ENCODE results near the gene SPINT1.

Gene SPINT1

DNA sequence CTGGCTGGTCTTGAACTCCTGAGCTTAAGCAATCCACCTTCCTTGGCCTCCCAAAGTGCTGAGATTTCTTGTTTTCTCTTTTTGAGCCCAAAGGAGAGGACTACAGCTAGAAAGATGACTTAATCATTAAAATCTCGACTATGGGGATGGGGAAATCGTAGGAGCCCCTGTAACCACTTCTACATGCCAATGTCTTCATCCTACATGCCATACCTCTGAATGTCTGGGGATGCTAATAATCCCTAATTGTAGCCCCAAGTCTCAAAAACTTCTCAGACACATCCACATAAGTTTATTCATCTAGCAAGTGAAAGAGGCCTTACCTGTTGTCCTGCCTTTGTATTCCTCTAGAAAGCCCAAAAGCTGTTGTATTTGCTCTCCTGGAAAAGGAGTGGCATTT, 33.8 kb downstream of the SPINT1 start:
- TF ChIP-seq, protein P1, sequence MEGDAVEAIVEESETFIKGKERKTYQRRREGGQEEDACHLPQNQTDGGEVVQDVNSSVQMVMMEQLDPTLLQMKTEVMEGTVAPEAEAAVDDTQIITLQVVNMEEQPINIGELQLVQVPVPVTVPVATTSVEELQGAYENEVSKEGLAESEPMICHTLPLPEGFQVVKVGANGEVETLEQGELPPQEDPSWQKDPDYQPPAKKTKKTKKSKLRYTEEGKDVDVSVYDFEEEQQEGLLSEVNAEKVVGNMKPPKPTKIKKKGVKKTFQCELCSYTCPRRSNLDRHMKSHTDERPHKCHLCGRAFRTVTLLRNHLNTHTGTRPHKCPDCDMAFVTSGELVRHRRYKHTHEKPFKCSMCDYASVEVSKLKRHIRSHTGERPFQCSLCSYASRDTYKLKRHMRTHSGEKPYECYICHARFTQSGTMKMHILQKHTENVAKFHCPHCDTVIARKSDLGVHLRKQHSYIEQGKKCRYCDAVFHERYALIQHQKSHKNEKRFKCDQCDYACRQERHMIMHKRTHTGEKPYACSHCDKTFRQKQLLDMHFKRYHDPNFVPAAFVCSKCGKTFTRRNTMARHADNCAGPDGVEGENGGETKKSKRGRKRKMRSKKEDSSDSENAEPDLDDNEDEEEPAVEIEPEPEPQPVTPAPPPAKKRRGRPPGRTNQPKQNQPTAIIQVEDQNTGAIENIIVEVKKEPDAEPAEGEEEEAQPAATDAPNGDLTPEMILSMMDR (IDR thresholded peaks at IDR 0.05; ENCODE audit: borderline replicate concordance, extremely low read depth, low read length, poor library complexity, severe bottlenecking) = no peak
- TF ChIP-seq EZH2 (IDR thresholded peaks at IDR 0.05; ENCODE audit: borderline replicate concordance, low read depth, low read length, severe bottlenecking) = no peak
- no peak for DNase-seq
- no peaks in the 10 kb centered on the region for H4K20me1 ChIP-seq (ENCODE audit: insufficient read depth, low read length)
- no peak overlapping the region for H2AFZ ChIP-seq (ENCODE audit: low read depth, low read length)
- no peaks in the 10 kb centered on the region for H3K36me3 ChIP-seq (ENCODE audit: insufficient read depth, low read length)
- H3K4me2 ChIP-seq (ENCODE audit: insufficient read depth, low read length) = no peak overlapping the region
- ATAC-seq (ENCODE audit: insufficient read depth, low read depth) = no peak
- H3K79me2 ChIP-seq (ENCODE audit: insufficient read depth, low read length) = no peaks in the 10 kb centered on the region
- no peak overlapping the region for H3K27ac ChIP-seq (ENCODE audit: low read length)
- H3K4me3 ChIP-seq (ENCODE audit: low read depth in 1 of 2, low read length in 2 of 2) = no peak overlapping the region
- no peak overlapping the region for H3K9ac ChIP-seq (ENCODE audit: low read depth, low read length)
- no peaks in the 10 kb centered on the region for H3K9me3 ChIP-seq (ENCODE audit: insufficient read depth, low read length, severe bottlenecking)
- peaks cover 15% of the 10 kb centered on the region for H3K4me1 ChIP-seq (ENCODE audit: insufficient read depth, low read length)
- peaks cover 22% of the 10 kb centered on the region for H3K27me3 ChIP-seq (ENCODE audit: insufficient read depth, low read length, poor library complexity)

DNA sequence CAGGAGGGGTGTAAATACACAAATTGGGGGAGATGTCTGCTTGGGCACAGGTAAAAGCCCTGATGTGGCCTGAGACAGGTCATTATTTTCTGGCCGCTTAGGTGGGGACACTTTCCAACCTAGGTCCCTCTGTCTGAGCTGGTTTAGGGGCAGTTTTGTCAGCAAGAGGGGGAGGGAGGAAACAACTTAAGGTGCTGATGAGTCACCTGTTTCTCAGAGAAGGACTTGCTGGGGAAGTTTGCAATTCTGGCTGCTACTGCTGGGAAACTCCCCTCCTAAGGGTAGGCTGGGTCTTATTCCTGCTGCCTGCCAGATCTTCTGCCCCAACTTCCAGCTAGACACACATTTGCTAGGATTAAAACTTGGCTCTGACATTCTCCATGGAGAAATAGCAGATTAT, 34.9 kb downstream of the SPINT1 start:
- no peak for TF ChIP-seq EZH2 (IDR thresholded peaks at IDR 0.05; ENCODE audit: borderline replicate concordance, low read depth, low read length, severe bottlenecking)
- TF ChIP-seq, protein P1 (IDR thresholded peaks at IDR 0.05; ENCODE audit: borderline replicate concordance, extremely low read depth, low read length, poor library complexity, severe bottlenecking) = no peak
- Histone ChIP-seq H3K4me1 (ENCODE audit: insufficient read depth, low read length) (peaks cover 9% of the 10 kb centered on the region), H3K9me3 (ENCODE audit: insufficient read depth, low read length, severe bottlenecking) (no peaks in the 10 kb centered on the region), H3K27me3 (ENCODE audit: insufficient read depth, low read length, poor library complexity) (peaks cover 11% of the 10 kb centered on the region), H2AFZ (ENCODE audit: low read depth, low read length) (no peak overlapping the region), H3K27ac (ENCODE audit: low read length) (no peak overlapping the region), H3K79me2 (ENCODE audit: insufficient read depth, low read length) (no peaks in the 10 kb centered on the region), H3K9ac (ENCODE audit: low read depth, low read length) (no peak overlapping the region), H4K20me1 (ENCODE audit: insufficient read depth, low read length) (no peaks in the 10 kb centered on the region), H3K4me2 (ENCODE audit: insufficient read depth, low read length) (no peak overlapping the region), H3K36me3 (ENCODE audit: insufficient read depth, low read length) (no peaks in the 10 kb centered on the region), H3K4me3 (ENCODE audit: low read depth in 1 of 2, low read length in 2 of 2) (no peak overlapping the region)
- DNase-seq (no peak), ATAC-seq (ENCODE audit: insufficient read depth, low read depth) (no peak)

DNA sequence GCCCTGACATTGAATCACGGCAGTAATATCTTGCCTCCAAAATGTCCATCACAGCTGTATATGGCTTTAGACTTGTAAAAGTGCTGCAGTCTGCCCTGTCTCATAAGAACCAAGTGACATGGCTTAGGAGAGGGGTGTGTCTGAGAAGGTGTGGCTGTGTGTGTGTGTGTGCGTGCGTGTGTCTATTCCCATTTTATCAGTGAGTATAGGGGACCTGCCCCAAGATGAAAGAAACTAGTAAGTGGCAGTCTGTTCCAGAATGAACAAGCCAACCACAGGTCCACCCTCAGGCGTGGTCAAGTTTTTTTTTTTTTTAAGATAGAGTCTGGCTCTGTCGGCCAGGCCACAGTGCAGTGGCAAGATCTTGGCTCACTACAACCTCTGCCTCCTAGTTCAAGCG, 35.8 kb downstream of the SPINT1 start:
- Histone ChIP-seq H3K4me1 (ENCODE audit: insufficient read depth, low read length) (peaks cover under 1% of the 10 kb centered on the region; the same call in 1 of the 2 replicates), H3K4me2 (ENCODE audit: insufficient read depth, low read length) (no peak overlapping the region), H3K4me3 (ENCODE audit: low read depth in 1 of 2, low read length in 2 of 2) (no peak overlapping the region), H3K36me3 (ENCODE audit: insufficient read depth, low read length) (no peaks in the 10 kb centered on the region), H3K9ac (ENCODE audit: low read depth, low read length) (no peak overlapping the region), H3K27ac (ENCODE audit: low read length) (no peak overlapping the region), H3K27me3 (ENCODE audit: insufficient read depth, low read length, poor library complexity) (peaks cover 3% of the 10 kb centered on the region), H2AFZ (ENCODE audit: low read depth, low read length) (no peak overlapping the region), H3K79me2 (ENCODE audit: insufficient read depth, low read length) (no peaks in the 10 kb centered on the region), H3K9me3 (ENCODE audit: insufficient read depth, low read length, severe bottlenecking) (no peaks in the 10 kb centered on the region), H4K20me1 (ENCODE audit: insufficient read depth, low read length) (no peaks in the 10 kb centered on the region)
- TF ChIP-seq, protein P1 (IDR thresholded peaks at IDR 0.05; ENCODE audit: borderline replicate concordance, extremely low read depth, low read length, poor library complexity, severe bottlenecking) = no peak
- DNase-seq (no peak), ATAC-seq (ENCODE audit: insufficient read depth, low read depth) (no peak)

DNA sequence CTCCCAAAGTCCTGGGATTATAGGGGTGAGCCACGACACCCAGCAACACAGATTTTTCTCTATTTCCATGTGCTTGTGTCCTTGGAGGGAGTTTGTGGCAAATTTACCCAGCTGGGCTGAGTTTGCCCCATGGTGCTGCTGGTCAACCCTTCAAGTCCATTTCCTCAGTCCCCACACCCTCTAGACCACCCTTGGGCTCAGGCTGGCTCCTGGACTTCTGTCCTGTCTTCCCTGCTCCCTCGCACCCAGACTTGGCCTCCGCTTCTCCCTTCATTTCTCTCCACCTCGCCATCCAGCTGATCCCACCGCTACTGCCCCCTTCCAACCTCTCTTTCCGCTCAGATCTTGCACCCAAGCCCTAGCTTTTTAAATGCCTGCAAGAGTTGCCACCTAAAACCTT, 37.5 kb downstream of the SPINT1 start:
- H2AFZ ChIP-seq (ENCODE audit: low read depth, low read length) = no peak overlapping the region
- H3K4me2 ChIP-seq (ENCODE audit: insufficient read depth, low read length) = no peak overlapping the region
- DNase-seq (no peak), ATAC-seq (ENCODE audit: insufficient read depth, low read depth) (no peak)
- no peaks in the 10 kb centered on the region for H4K20me1 ChIP-seq (ENCODE audit: insufficient read depth, low read length)
- H3K9me3 ChIP-seq (ENCODE audit: insufficient read depth, low read length, severe bottlenecking) = no peaks in the 10 kb centered on the region
- no peaks in the 10 kb centered on the region for H3K27me3 ChIP-seq (ENCODE audit: insufficient read depth, low read length, poor library complexity)
- TF ChIP-seq EZH2 (IDR thresholded peaks at IDR 0.05; ENCODE audit: borderline replicate concordance, low read depth, low read length, severe bottlenecking) = no peak
- TF ChIP-seq, protein P1 (IDR thresholded peaks at IDR 0.05; ENCODE audit: borderline replicate concordance, extremely low read depth, low read length, poor library complexity, severe bottlenecking) = no peak
- no peak overlapping the region for H3K9ac ChIP-seq (ENCODE audit: low read depth, low read length)
- no peaks in the 10 kb centered on the region for H3K79me2 ChIP-seq (ENCODE audit: insufficient read depth, low read length)
- no peaks in the 10 kb centered on the region for H3K4me1 ChIP-seq (ENCODE audit: insufficient read depth, low read length)
- no peaks in the 10 kb centered on the region for H3K36me3 ChIP-seq (ENCODE audit: insufficient read depth, low read length)
- no peak overlapping the region for H3K27ac ChIP-seq (ENCODE audit: low read length)
- H3K4me3 ChIP-seq (ENCODE audit: low read depth in 1 of 2, low read length in 2 of 2) = no peak overlapping the region

Data from DND-41 (cell line).